Ectodermal cell (in vitro differentiated cells): ENCODE measurements around the gene CLEC16A.

Experiments used
- H3K27ac ChIP-seq: 2 replicates; pipeline ENCODE4 v1.7.0; 2013; ENCODE audit warnings: mild to moderate bottlenecking, low read depth, low read length; ENCODE audit not compliant: insufficient read depth, poor library complexity, severe bottlenecking
- H3K27me3 ChIP-seq: 2 replicates; pipeline ENCODE4 v1.7.0; 2013; ENCODE audit warnings: mild to moderate bottlenecking, low read length; ENCODE audit not compliant: insufficient read depth, control insufficient read depth, poor library complexity, severe bottlenecking
- H3K36me3 ChIP-seq: one replicate; pipeline ENCODE4 v1.7.0; 2013; ENCODE audit warnings: low read length; ENCODE audit not compliant: control insufficient read depth, insufficient read depth
- H3K4me1 ChIP-seq: one replicate; pipeline ENCODE4 v1.7.0; 2013; ENCODE audit warnings: low read length; ENCODE audit not compliant: control insufficient read depth, insufficient read depth
- H3K4me3 ChIP-seq: 2 replicates; pipeline ENCODE4 v1.7.0; 2013; ENCODE audit warnings: low read depth, low read length, control low read depth; ENCODE audit not compliant: insufficient read depth
- H3K9me3 ChIP-seq: 2 replicates; pipeline ENCODE4 v1.7.0; 2013; ENCODE audit warnings: mild to moderate bottlenecking, low read length, moderate library complexity; ENCODE audit not compliant: control insufficient read depth
- WGBS, 2 experiments: methylation state at CpG; one replicate each; pipeline ENCODE4 v1.1.7; 2013; ENCODE audit warnings: missing lambda C conversion rate in 2 of 2; 5-methylcytosine and 5-hydroxymethylcytosine counted together

The CLEC16A gene

GRCh38 chr16:11170696-11171447 lies 226.5 kb downstream of the CLEC16A start:
- Histone ChIP-seq H3K4me1 (no peaks in the 10 kb centered on the region), H3K27ac (no peak overlapping the region), H3K9me3 (no peaks in the 10 kb centered on the region), H3K4me3 (no peak overlapping the region), H3K27me3 (no peaks in the 10 kb centered on the region), H3K36me3 (no peaks in the 10 kb centered on the region)
- WGBS, 2 experiments, result 89 to 90% methylated on average over 19 of the region's 19 CpGs

DNA sequence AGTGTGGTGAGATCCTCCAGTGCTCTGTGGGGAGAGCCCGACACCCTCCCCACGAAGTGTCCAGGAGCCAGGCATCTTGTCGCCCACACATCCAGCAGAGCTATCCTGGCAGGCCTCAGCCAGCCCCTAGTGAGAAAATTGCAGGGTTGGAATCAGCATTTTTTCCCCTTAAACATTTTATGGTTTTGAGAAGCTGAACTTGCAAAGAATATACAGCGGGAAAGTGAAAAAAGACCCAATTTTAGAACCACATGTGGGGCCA lies 227.0 kb downstream of the CLEC16A start:
- no peak overlapping the region for H3K27ac ChIP-seq
- 88 to 96% methylated on average over 4 of the region's 4 CpGs for WGBS, 2 experiments
- H3K36me3 ChIP-seq, result no peaks in the 10 kb centered on the region
- no peaks in the 10 kb centered on the region for H3K4me1 ChIP-seq
- H3K9me3 ChIP-seq, result no peaks in the 10 kb centered on the region
- H3K4me3 ChIP-seq, result no peak overlapping the region
- no peaks in the 10 kb centered on the region for H3K27me3 ChIP-seq

GRCh38 chr16:11171757-11172299 lies 227.5 kb downstream of the CLEC16A start:
- no peaks in the 10 kb centered on the region for H3K4me1 ChIP-seq
- H3K9me3 ChIP-seq, result no peaks in the 10 kb centered on the region
- H3K27me3 ChIP-seq, result no peaks in the 10 kb centered on the region
- H3K27ac ChIP-seq, result no peak overlapping the region
- no peaks in the 10 kb centered on the region for H3K36me3 ChIP-seq
- H3K4me3 ChIP-seq, result no peak overlapping the region
- WGBS, 2 experiments, result 91 to 93% methylated on average over 3 of the region's 3 CpGs

GRCh38 chr16:11173426-11173825 lies 229.1 kb downstream of the CLEC16A start:
- H3K27ac ChIP-seq, result no peak overlapping the region
- H3K4me3 ChIP-seq, result no peak overlapping the region
- H3K9me3 ChIP-seq, result no peaks in the 10 kb centered on the region
- no peaks in the 10 kb centered on the region for H3K36me3 ChIP-seq
- 94% methylated on average over 15 of the region's 15 CpGs for WGBS, 2 experiments
- H3K4me1 ChIP-seq, result no peaks in the 10 kb centered on the region
- H3K27me3 ChIP-seq, result no peaks in the 10 kb centered on the region

- H3K27me3 ChIP-seq, result no peaks in the 10 kb centered on the region
- no peak overlapping the region for H3K27ac ChIP-seq
- 96% methylated on average over 26 of the region's 26 CpGs for WGBS, 2 experiments
- no peaks in the 10 kb centered on the region for H3K36me3 ChIP-seq
- no peak overlapping the region for H3K4me3 ChIP-seq
- H3K9me3 ChIP-seq, result no peaks in the 10 kb centered on the region
- no peaks in the 10 kb centered on the region for H3K4me1 ChIP-seq
Observed at GRCh38 chr16:11174141-11174540, 229.8 kb downstream of the CLEC16A start.

GRCh38 chr16:11175106-11175786 lies 230.9 kb downstream of the CLEC16A start:
- H3K27me3 ChIP-seq, result no peaks in the 10 kb centered on the region
- H3K9me3 ChIP-seq, result no peaks in the 10 kb centered on the region
- H3K4me1 ChIP-seq, result no peaks in the 10 kb centered on the region
- no peaks in the 10 kb centered on the region for H3K36me3 ChIP-seq
- no peak overlapping the region for H3K27ac ChIP-seq
- H3K4me3 ChIP-seq, result no peak overlapping the region
- WGBS, 2 experiments, result 95 to 96% methylated on average over 6 to 7 of the region's 7 CpGs

DNA sequence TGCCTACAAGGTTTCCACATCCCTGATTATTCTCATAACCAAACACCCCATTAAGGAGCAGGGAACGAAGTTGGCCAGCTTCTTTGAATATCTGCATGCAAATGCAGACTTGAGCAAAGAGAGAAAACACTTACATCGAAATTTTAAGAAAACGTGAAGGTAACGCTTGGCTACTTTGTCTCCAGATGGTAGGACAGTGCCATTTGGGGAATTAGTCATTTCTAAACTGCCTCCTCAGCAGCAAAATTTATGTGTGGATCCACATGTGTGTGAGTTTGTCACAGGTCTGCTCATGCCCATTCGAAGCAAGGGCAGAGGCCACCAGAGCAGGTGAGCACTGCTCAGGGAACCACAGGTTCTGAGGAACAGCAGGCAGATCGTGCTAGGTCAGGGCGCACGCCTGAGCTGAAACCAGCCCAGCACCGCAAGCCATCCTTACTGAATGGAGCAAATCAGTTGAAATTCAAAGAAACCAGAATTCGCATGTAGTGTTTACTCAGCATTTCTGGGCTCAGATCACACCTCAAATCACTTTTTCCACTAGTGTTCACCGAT lies 231.5 kb downstream of the CLEC16A start:
- H3K4me1 ChIP-seq, result no peaks in the 10 kb centered on the region
- no peaks in the 10 kb centered on the region for H3K9me3 ChIP-seq
- no peaks in the 10 kb centered on the region for H3K36me3 ChIP-seq
- no peaks in the 10 kb centered on the region for H3K27me3 ChIP-seq
- H3K27ac ChIP-seq, result no peak overlapping the region
- WGBS, 2 experiments, result 93 to 96% methylated on average over 11 of the region's 11 CpGs
- no peak overlapping the region for H3K4me3 ChIP-seq

DNA sequence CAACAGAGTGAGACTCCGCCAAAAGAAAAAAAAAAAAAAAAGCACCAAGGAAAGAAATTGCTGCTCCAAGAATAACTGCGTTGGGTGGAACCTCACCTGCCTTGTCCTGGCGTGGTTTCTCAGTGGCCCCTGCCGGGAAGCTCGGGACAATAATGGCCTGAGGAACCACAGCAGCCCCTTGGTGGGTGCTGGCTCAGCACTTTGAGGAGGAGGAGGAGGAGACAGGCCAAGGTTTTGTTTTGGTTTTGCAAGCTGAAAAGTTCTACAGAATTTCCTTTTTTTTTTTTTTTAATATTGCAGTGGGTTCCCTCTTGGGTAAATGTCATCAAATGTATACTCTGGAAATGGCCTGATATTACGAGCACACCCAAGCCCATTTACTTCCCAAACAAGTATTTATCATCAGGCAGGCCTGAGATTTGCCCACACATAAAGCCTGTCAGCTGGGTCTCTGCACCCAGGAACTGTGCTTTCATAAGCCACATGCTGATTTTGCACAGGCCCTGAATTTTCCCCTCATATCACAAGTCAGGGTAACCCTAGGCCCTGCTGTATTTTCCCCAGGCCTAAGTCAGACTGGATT lies 233.3 kb downstream of the CLEC16A start:
- no peaks in the 10 kb centered on the region for H3K9me3 ChIP-seq
- H3K27ac ChIP-seq, result no peak overlapping the region
- H3K27me3 ChIP-seq, result no peaks in the 10 kb centered on the region
- WGBS, 2 experiments, result 92% methylated on average over 6 of the region's 6 CpGs
- peaks cover 6% of the 10 kb centered on the region for H3K4me1 ChIP-seq
- no peaks in the 10 kb centered on the region for H3K36me3 ChIP-seq
- H3K4me3 ChIP-seq, result no peak overlapping the region

DNA sequence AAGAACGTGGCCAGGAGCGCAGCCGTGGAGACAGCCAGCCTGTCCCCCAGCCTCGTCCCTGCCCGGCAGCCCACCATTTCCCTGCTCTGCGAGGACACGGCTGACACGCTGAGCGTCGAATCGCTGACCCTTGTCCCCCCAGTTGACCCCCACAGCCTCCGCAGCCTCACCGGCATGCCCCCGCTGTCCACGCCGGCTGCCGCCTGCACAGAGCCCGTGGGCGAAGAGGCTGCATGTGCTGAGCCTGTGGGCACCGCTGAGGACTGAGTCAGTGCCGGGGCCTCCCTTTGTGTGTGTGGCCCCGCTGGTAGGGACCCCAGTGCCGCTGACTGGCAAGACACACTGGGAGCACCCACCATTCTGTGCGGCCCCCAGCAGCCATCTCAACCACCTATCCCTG lies 234.1 kb downstream of the CLEC16A start:
- Histone ChIP-seq H3K4me3 (no peak overlapping the region), H3K27ac (no peak overlapping the region), H3K36me3 (no peaks in the 10 kb centered on the region), H3K9me3 (no peaks in the 10 kb centered on the region), H3K4me1 (peaks cover 12% of the 10 kb centered on the region), H3K27me3 (no peaks in the 10 kb centered on the region)
- 94 to 97% methylated on average over 24 of the region's 24 CpGs for WGBS, 2 experiments

DNA sequence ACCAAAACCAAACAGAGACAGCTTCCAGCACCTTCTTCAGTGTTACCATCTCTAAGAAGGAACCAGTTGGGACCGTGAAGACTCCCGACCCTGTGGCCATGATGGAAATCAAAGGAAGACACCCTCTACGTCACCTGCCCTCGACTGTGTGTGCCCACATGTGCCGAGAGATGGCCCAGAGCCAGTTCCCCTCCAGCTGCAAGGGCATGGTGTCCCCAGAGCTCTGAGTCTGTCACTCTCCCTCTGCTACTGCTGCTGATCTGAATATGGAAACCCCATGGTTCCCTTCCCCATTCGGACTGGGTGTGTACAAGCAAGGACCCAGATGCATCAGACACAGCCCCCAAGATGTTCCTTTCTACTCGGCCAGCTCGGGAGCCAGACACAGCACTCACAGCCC lies 235.2 kb downstream of the CLEC16A start:
- no peak overlapping the region for H3K27ac ChIP-seq
- 93 to 96% methylated on average over 8 of the region's 8 CpGs for WGBS, 2 experiments
- H3K4me3 ChIP-seq, result no peak overlapping the region
- H3K36me3 ChIP-seq, result no peaks in the 10 kb centered on the region
- no peaks in the 10 kb centered on the region for H3K9me3 ChIP-seq
- H3K27me3 ChIP-seq, result no peaks in the 10 kb centered on the region
- H3K4me1 ChIP-seq, result peaks cover 14% of the 10 kb centered on the region
